Stimulated activated CD8-positive, alpha-beta memory T cell treated with anti-CD3 and anti-CD28 coated beads, Interleukin-15, amount 100 ng/mL, for 48 hours (primary cell): ENCODE measurements around the gene CTDSP2.
"Not testable (repeated sequence)": the region's sequence is repeated elsewhere in the genome, so short reads cannot be mapped to it uniquely, and the experiment has no call there.

Source experiments
- DNase-seq, 2 donors: peaks; one replicate each; pipeline ENCODE4 v3.0.0-alpha.2; 2020; ENCODE audit warnings: low read depth in 2 of 2

The CTDSP2 gene

GRCh38 chr12:57881475-57881874, 34.9 kb upstream of the CTDSP2 start:
- no peak for DNase-seq

- not testable (repeated sequence) for DNase-seq
Observed at GRCh38 chr12:57881035-57881434, 34.5 kb upstream of the CTDSP2 start.

GRCh38 chr12:57877876-57878275, 31.3 kb upstream of the CTDSP2 start:
- no peak for DNase-seq

- no peak for DNase-seq
Observed at GRCh38 chr12:57875753-57876547, 29.4 kb upstream of the CTDSP2 start.

GRCh38 chr12:57874166-57875108, 27.9 kb upstream of the CTDSP2 start:
- DNase-seq: no peak

- no peak for DNase-seq
Observed at GRCh38 chr12:57872362-57872761, 25.8 kb upstream of the CTDSP2 start.

- DNase-seq: no peak
Observed at GRCh38 chr12:57869927-57870318, 23.4 kb upstream of the CTDSP2 start.

GRCh38 chr12:57869298-57869926, 22.9 kb upstream of the CTDSP2 start:
- no peak for DNase-seq

GRCh38 chr12:57868851-57869268, 22.3 kb upstream of the CTDSP2 start:
- DNase-seq: no peak

- no peak for DNase-seq
Observed at GRCh38 chr12:57868221-57868620, 21.7 kb upstream of the CTDSP2 start.

- no peak for DNase-seq
Observed at GRCh38 chr12:57866308-57867019, 19.9 kb upstream of the CTDSP2 start.

- peak in 1 of 2 donors; percentile 50 for DNase-seq
Observed at GRCh38 chr12:57865084-57865751, 18.7 kb upstream of the CTDSP2 start.

GRCh38 chr12:57864442-57865083, 18.0 kb upstream of the CTDSP2 start:
- no peak for DNase-seq

- no peak for DNase-seq
Observed at GRCh38 chr12:57863676-57864075, 17.1 kb upstream of the CTDSP2 start.

GRCh38 chr12:57861967-57862366, 15.4 kb upstream of the CTDSP2 start:
- no peak for DNase-seq

- DNase-seq: not testable (repeated sequence)
Observed at GRCh38 chr12:57860883-57861282, 14.4 kb upstream of the CTDSP2 start.

- DNase-seq: no peak
Observed at GRCh38 chr12:57859121-57859520, 12.6 kb upstream of the CTDSP2 start.

GRCh38 chr12:57858123-57858522, 11.6 kb upstream of the CTDSP2 start:
- DNase-seq: not testable (repeated sequence)

- DNase-seq: no peak
Observed at GRCh38 chr12:57854965-57855364, 8.4 kb upstream of the CTDSP2 start.

GRCh38 chr12:57853864-57854556, 7.5 kb upstream of the CTDSP2 start:
- DNase-seq: no peak
